OCI-LY7 (cell line): Measurements from ENCODE around the gene DIP2C. TPM values are rescaled to one million over a fixed set of nuclear protein-coding genes. Genes with fewer than 3 reads are reported as not detected.

Experiments used
- BruUV-seq: library from RNA; stranded (reverse); fragments of 400-500 nt; replicated peaks from 2 replicates; lab custom pipeline; 2021; lab: Mats Ljungman, UMichigan
- CTCF ChIA-PET: fragments of 300-600 bp; sonication (Branson Sonifier 250); formaldehyde crosslinking; loops from one replicate; lab custom pipeline; 2022; ENCODE audit warnings: antibody characterized with exemption; ENCODE audit not compliant: unreplicated experiment; lab: Charles Lee
- POLR2A ChIA-PET: fragments of 300-600 bp; sonication (Branson Sonifier 250); formaldehyde crosslinking; loops from one replicate; lab custom pipeline; 2022; ENCODE audit warnings: antibody characterized with exemption; lab: Charles Lee
- DNase-seq: peaks from one replicate; pipeline ENCODE4 v3.0.0-alpha.2; 2015; ENCODE audit warnings: low spot score
- H2AFZ ChIP-seq: fragments of 200-600 bp; sonication (generic), shearing (Covaris generic); 2 replicates; pipeline ENCODE4 v1.6.1; 2014; ENCODE audit warnings: mild to moderate bottlenecking, antibody characterized with exemption, low read length, moderate library complexity
- H3K27ac ChIP-seq: fragments of 200-600 bp; sonication (generic); 2 replicates; pipeline ENCODE4 v1.5.1; 2014; ENCODE audit warnings: mixed run types, low read depth, mild to moderate bottlenecking, moderate library complexity, low read length, inconsistent platforms; ENCODE audit not compliant: poor library complexity, severe bottlenecking
- H3K36me3 ChIP-seq: fragments of 200-600 bp; sonication (generic); 2 replicates; pipeline ENCODE4 v1.6.1; 2014; ENCODE audit warnings: mild to moderate bottlenecking, antibody characterized with exemption, low read length, moderate library complexity, mixed read lengths; ENCODE audit not compliant: insufficient read depth
- H3K4me1 ChIP-seq: fragments of 200-600 bp; sonication (generic); 2 replicates; pipeline ENCODE4 v1.5.1; 2014; ENCODE audit warnings: mild to moderate bottlenecking, low read length; ENCODE audit not compliant: insufficient read depth, poor library complexity, severe bottlenecking
- H3K4me2 ChIP-seq: fragments of 200-600 bp; sonication (generic); 2 replicates; pipeline ENCODE4 v1.6.1; 2014; ENCODE audit warnings: mild to moderate bottlenecking, low read length
- H3K4me3 ChIP-seq: fragments of 200-600 bp; sonication (generic); 2 replicates; pipeline ENCODE4 v1.5.1; 2014; ENCODE audit warnings: mild to moderate bottlenecking, low read depth, low read length; ENCODE audit not compliant: poor library complexity, severe bottlenecking
- H3K79me2 ChIP-seq: fragments of 200-600 bp; sonication (generic); 2 replicates; pipeline ENCODE4 v1.6.1; 2016; ENCODE audit warnings: low read depth, mild to moderate bottlenecking, low read length, moderate library complexity, mixed read lengths; ENCODE audit not compliant: insufficient read depth
- H3K9me2 ChIP-seq: fragments of 200-600 bp; sonication (generic); 2 replicates; pipeline ENCODE4 v1.6.1; 2016; ENCODE audit warnings: mild to moderate bottlenecking, low read length, mixed read lengths; ENCODE audit not compliant: insufficient read depth
- H3K9me3 ChIP-seq: fragments of 200-600 bp; sonication (generic); 2 replicates; pipeline ENCODE4 v1.6.1; 2014; ENCODE audit warnings: mild to moderate bottlenecking, mixed run types, low read length, mixed read lengths
- H4K20me1 ChIP-seq: fragments of 200-600 bp; sonication (generic); 2 replicates; pipeline ENCODE4 v1.6.1; 2014; ENCODE audit warnings: mild to moderate bottlenecking, antibody characterized with exemption, low read length, moderate library complexity, mixed read lengths; ENCODE audit not compliant: insufficient read depth
- CTCF ChIP-seq: fragments of 200-600 bp; sonication (generic); conservative IDR thresholded peaks from 2 replicates; pipeline ENCODE4 v1.5.1; 2014; ENCODE audit warnings: mild to moderate bottlenecking, antibody characterized with exemption, low read length, moderate library complexity, mixed read lengths
- EZH2phosphoT487 ChIP-seq: fragments of 200-600 bp; sonication (generic); IDR thresholded peaks from 2 replicates; pipeline ENCODE4 v1.6.1; 2018; ENCODE audit warnings: low read depth, borderline replicate concordance, mild to moderate bottlenecking, mixed run types, antibody characterized with exemption, low read length, moderate library complexity, mixed read lengths
- intact Hi-C: fragments of 100-400 bp; cut with micrococcal nuclease; formaldehyde crosslinking; loops from one replicate; pipeline ENCODE4 v1.10.0; 2022; ENCODE audit not compliant: unreplicated experiment
- total RNA-seq, 2 experiments: library from RNA; depleted of rRNA in 1 of 2; stranded (reverse); fragments of >200 nt in 1 of 2; shearing (Covaris generic) in 1 of 2; gene quantifications; 2 replicates each; pipeline ENCODE4 v1.2.3, GENCODE V29; 2014 to 2022

The DIP2C gene
- total RNA-seq, 2 experiments from 2014 or later = 10.9 to 29.5 TPM

GRCh38 chr10:486666-487322 is 202.7 kb downstream of the DIP2C start:
- TF ChIP-seq EZH2phosphoT487 (no peak), CTCF (no peak)
- Histone ChIP-seq H3K36me3 (peaks cover 58% of the 10 kb centered on the region), H3K4me3 (no peak overlapping the region), H3K9me3 (no peaks in the 10 kb centered on the region), H3K4me1 (peaks cover 14% of the 10 kb centered on the region), H3K79me2 (no peaks in the 10 kb centered on the region), H2AFZ (no peak overlapping the region), H3K27ac (no peak overlapping the region), H3K9me2 (no peaks in the 10 kb centered on the region), H3K4me2 (no peak overlapping the region), H4K20me1 (no peaks in the 10 kb centered on the region)
- no TSS peak for BruUV-seq
- intact Hi-C loops = no loop called here
- POLR2A ChIA-PET = interaction anchor here (0.7 kb wide), 1 partner anchor 40 kb away, joined by 3 read pairs; no protein-coding TSS in a partner anchor
- no peak for DNase-seq
- CTCF ChIA-PET = no interaction called here

DNA sequence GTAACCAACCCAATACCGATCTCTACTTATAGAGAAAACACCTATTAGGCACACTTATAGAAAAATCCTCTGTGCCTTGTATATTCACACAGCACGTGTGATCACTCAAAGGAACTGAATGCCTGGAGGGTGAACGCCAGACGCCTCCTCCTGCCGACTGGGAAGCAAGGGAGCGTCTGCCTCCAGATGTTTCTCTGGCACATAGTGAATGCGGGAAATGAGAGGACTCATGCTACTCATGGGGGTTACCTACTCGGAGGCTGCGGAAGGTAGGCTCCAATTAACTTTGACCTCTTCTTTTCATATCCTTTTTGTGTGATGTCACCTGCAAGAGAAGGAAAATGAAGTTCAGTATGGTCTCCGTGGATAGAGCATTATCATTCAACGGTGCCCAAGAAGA is 203.3 kb downstream of the DIP2C start:
- POLR2A ChIA-PET = interaction anchor here (0.6 kb wide), 1 partner anchor 246 kb away, joined by 3 read pairs; no protein-coding TSS in a partner anchor

More for the DNA sequence above, 203.3 kb downstream of the DIP2C start:
- no peak for DNase-seq
- no peaks in the 10 kb centered on the region for H3K9me3 ChIP-seq
- H3K27ac ChIP-seq = no peak overlapping the region
- no peak overlapping the region for H3K4me2 ChIP-seq
- no peaks in the 10 kb centered on the region for H3K79me2 ChIP-seq
- H3K4me3 ChIP-seq = no peak overlapping the region
- no peaks in the 10 kb centered on the region for H3K9me2 ChIP-seq
- peaks cover 14% of the 10 kb centered on the region for H3K4me1 ChIP-seq
- CTCF ChIA-PET = no interaction called here
- peaks cover 64% of the 10 kb centered on the region for H3K36me3 ChIP-seq
- TF ChIP-seq EZH2phosphoT487 (no peak), CTCF (no peak)
- intact Hi-C loops = no loop called here
- no TSS peak for BruUV-seq
- H4K20me1 ChIP-seq = no peaks in the 10 kb centered on the region
- H2AFZ ChIP-seq = no peak overlapping the region
